HL-60 (cell line): ENCODE data around the gene PTGR3.

Source experiments
- DNase-seq, 2 experiments: peaks; one replicate each; pipeline ENCODE4 v3.0.0-alpha.2; 2010 to 2020; ENCODE audit warnings: low read depth in 1 of 2, low spot score in 1 of 2
- H3K27ac ChIP-seq: fragments of 250-450 bp; sonication (Bioruptor Pico); replicated peaks from 2 replicates; pipeline ENCODE4 v1.5.1; 2020; ENCODE audit warnings: mild to moderate bottlenecking, moderate library complexity
- H3K27me3 ChIP-seq: fragments of 250-450 bp; sonication (Bioruptor Pico); 2 replicates; pipeline ENCODE4 v1.5.1; 2021; ENCODE audit warnings: mild to moderate bottlenecking, moderate library complexity; ENCODE audit not compliant: insufficient read depth, poor library complexity, severe bottlenecking
- H3K4me3 ChIP-seq: replicated peaks from 2 replicates; pipeline ENCODE4 v1.5.1; 2011; ENCODE audit warnings: mild to moderate bottlenecking, control low read depth, low read length; ENCODE audit not compliant: insufficient read depth
- GABPA ChIP-seq: IDR thresholded peaks from 2 replicates; pipeline ENCODE4 v1.6.1; 2012; ENCODE audit warnings: low read depth
- POLR2AphosphoS5 ChIP-seq: IDR thresholded peaks from 2 replicates; pipeline ENCODE4 v1.6.1; 2012; ENCODE audit warnings: low read depth
- REST ChIP-seq: IDR thresholded peaks from 2 replicates; pipeline ENCODE4 v1.6.1; 2012; ENCODE audit warnings: low read depth; ENCODE audit not compliant: insufficient replicate concordance
- SPI1 ChIP-seq: IDR thresholded peaks from 2 replicates; pipeline ENCODE4 v1.6.1; 2012; ENCODE audit warnings: low read depth, mild to moderate bottlenecking, borderline replicate concordance
- TF ChIP-seq, protein P1 (sequence below): IDR thresholded peaks from one replicate; pipeline ENCODE4 v1.5.1; 2011; ENCODE audit warnings: low read length, control low read depth, inconsistent platforms; ENCODE audit not compliant: insufficient read depth

The PTGR3 gene

GRCh38 chr18:75226956-75227316, 18.0 kb upstream of the PTGR3 start:
- no peak overlapping the region for H3K27ac ChIP-seq
- no peak overlapping the region for H3K4me3 ChIP-seq
- DNase-seq: no peak
- no peaks in the 10 kb centered on the region for H3K27me3 ChIP-seq
- TF ChIP-seq REST: no peak
- TF ChIP-seq, protein P1, sequence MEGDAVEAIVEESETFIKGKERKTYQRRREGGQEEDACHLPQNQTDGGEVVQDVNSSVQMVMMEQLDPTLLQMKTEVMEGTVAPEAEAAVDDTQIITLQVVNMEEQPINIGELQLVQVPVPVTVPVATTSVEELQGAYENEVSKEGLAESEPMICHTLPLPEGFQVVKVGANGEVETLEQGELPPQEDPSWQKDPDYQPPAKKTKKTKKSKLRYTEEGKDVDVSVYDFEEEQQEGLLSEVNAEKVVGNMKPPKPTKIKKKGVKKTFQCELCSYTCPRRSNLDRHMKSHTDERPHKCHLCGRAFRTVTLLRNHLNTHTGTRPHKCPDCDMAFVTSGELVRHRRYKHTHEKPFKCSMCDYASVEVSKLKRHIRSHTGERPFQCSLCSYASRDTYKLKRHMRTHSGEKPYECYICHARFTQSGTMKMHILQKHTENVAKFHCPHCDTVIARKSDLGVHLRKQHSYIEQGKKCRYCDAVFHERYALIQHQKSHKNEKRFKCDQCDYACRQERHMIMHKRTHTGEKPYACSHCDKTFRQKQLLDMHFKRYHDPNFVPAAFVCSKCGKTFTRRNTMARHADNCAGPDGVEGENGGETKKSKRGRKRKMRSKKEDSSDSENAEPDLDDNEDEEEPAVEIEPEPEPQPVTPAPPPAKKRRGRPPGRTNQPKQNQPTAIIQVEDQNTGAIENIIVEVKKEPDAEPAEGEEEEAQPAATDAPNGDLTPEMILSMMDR: no peak
- TF ChIP-seq SPI1: no peak
- TF ChIP-seq GABPA: no peak
- no peak for TF ChIP-seq POLR2AphosphoS5

DNA sequence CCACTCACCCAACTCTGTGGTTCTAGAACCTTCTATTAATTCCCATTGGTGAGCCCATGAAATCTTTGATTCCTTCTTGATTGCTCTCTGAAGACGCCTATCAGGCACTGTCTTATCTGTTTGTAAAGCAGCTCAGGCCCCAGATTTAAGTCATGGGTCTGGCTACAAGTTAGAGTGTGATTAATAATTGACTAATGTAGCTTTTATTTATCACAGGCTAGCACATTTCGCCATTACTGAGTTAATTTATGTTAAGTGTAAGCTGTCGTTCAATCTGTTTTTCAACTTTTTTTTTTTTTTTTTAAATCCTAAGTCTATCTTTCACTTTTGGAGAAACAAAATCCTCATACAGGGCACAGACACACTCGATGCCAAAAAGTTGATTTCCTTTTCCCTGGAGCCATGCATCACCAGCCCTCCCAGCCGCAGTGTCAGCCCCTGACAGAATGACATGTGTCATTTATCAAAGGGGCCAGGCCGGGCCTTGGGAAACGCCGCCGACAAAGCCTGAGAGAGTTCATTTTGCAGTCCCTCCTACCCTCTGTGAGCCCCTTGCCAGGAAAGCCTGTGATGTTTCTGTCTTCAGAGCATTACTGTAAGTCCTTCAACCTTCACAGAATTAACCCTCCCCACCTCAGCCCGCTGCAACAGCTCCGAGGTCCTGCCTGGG, 17.5 kb upstream of the PTGR3 start:
- DNase-seq: no peak
- Histone ChIP-seq H3K4me3 (no peak overlapping the region), H3K27me3 (no peaks in the 10 kb centered on the region), H3K27ac (no peak overlapping the region)
- TF ChIP-seq, protein P1: no peak
- TF ChIP-seq POLR2AphosphoS5 (no peak), SPI1 (no peak), REST (no peak), GABPA (no peak)

DNA sequence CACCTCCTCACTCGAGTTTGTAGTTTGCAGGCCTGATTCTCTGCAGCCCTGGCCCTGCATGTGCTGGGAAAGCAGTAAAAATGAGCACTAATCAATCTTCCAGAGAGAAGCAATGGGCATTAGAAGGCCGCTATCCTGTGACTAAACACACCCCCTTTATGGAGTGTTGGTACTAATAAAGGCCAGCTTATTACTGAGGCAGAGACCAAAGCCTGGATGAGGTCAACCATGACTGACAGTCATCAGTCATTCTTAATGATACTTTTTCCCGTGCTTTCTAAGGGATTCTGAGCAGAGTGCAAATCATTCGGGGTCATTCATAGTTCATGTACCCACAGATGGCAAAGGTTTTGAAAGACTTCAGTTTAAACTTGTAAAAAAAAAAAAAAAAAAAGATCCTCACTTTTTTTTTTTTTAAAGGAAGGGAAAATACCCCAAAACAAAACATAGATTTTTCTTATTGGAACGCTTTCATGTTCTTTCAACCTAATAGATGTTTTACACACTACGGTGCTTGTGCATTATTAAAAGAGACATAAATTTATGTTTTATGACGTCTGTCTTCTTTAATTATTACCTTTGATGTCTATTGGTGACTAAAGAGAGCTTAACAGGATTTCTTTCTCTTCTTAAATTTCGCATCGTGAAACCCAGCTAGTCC, 14.9 kb upstream of the PTGR3 start:
- Histone ChIP-seq H3K27ac (0 out of 2 replicates have a peak overlapping the region, but pooled peaks have one; percentile 3), H3K27me3 (no peaks in the 10 kb centered on the region), H3K4me3 (no peak overlapping the region)
- TF ChIP-seq REST: no peak
- TF ChIP-seq, protein P1: no peak
- no peak for TF ChIP-seq POLR2AphosphoS5
- no peak for TF ChIP-seq SPI1
- no peak for TF ChIP-seq GABPA
- DNase-seq: peak in 1 of 2 experiments; percentile 50
